Mesothelial cell of epicardium (in vitro differentiated cells): ENCODE data around the gene MRPL17. TPM values are rescaled to one million over a fixed set of nuclear protein-coding genes. Genes with fewer than 3 reads are reported as not detected.

Experiments used
- DNase-seq, 2 experiments: peaks; one replicate each; pipeline ENCODE4 v3.0.0; 2021; ENCODE audit warnings: low spot score in 2 of 2; ENCODE audit not compliant: unreplicated experiment in 2 of 2
- H3K27ac Mint-ChIP-seq: 2 replicates; pipeline ENCODE4 v1.8.0; 2021; ENCODE audit warnings: mixed read lengths
- H3K27me3 Mint-ChIP-seq: 2 replicates; pipeline ENCODE4 v1.8.0; 2021; ENCODE audit warnings: low read depth, mixed read lengths
- H3K36me3 Mint-ChIP-seq: 2 replicates; pipeline ENCODE4 v1.8.0; 2021; ENCODE audit warnings: mixed read lengths
- H3K4me1 Mint-ChIP-seq: 2 replicates; pipeline ENCODE4 v1.8.0; 2021; ENCODE audit warnings: mixed read lengths
- H3K4me3 Mint-ChIP-seq: 2 replicates; pipeline ENCODE4 v1.8.0; 2021; ENCODE audit warnings: mild to moderate bottlenecking, moderate library complexity, mixed read lengths
- H3K9me3 Mint-ChIP-seq: 2 replicates; pipeline ENCODE4 v1.8.0; 2021; ENCODE audit warnings: mixed read lengths
- CTCF ChIP-seq: fragments of 200-600 bp; sonication (generic); IDR thresholded peaks from one replicate; pipeline ENCODE4 v1.5.0; 2021; ENCODE audit warnings: antibody characterized with exemption; ENCODE audit not compliant: unreplicated experiment
- total RNA-seq: library from RNA; stranded (reverse); gene quantifications from 3 replicates; pipeline ENCODE4 v1.2.1, GENCODE V29; 2021

MRPL17 gene
- total RNA-seq, 1 donor from 2014 or later, result 41.6 TPM

GRCh38 chr11:6658647-6659046 lies 24.5 kb downstream of the MRPL17 start:
- H3K4me3 Mint-ChIP-seq, result no peak overlapping the region
- H3K36me3 Mint-ChIP-seq, result no peaks in the 10 kb centered on the region
- no peak for TF ChIP-seq CTCF
- peaks cover 24% of the 10 kb centered on the region for H3K27me3 Mint-ChIP-seq
- H3K9me3 Mint-ChIP-seq, result no peaks in the 10 kb centered on the region
- H3K27ac Mint-ChIP-seq, result no peak overlapping the region
- DNase-seq, result no peak
- H3K4me1 Mint-ChIP-seq, result peaks cover 12% of the 10 kb centered on the region

GRCh38 chr11:6657346-6657745 lies 25.8 kb downstream of the MRPL17 start:
- Mint-ChIP-seq H3K4me3 (peak overlapping the region; percentile 76), H3K36me3 (no peaks in the 10 kb centered on the region), H3K4me1 (peaks cover 12% of the 10 kb centered on the region), H3K9me3 (no peaks in the 10 kb centered on the region), H3K27ac (no peak overlapping the region), H3K27me3 (peaks cover 18% of the 10 kb centered on the region)
- no peak for DNase-seq
- no peak for TF ChIP-seq CTCF

GRCh38 chr11:6656936-6657335 lies 26.2 kb downstream of the MRPL17 start:
- Mint-ChIP-seq H3K9me3 (no peaks in the 10 kb centered on the region), H3K27ac (peak overlapping the region; percentile 83), H3K27me3 (peaks cover 18% of the 10 kb centered on the region), H3K4me3 (peak overlapping the region; percentile 76), H3K4me1 (peaks cover 12% of the 10 kb centered on the region), H3K36me3 (no peaks in the 10 kb centered on the region)
- TF ChIP-seq CTCF, result no peak
- DNase-seq, result no peak

GRCh38 chr11:6656584-6656915 lies 26.6 kb downstream of the MRPL17 start:
- Mint-ChIP-seq H3K9me3 (no peaks in the 10 kb centered on the region), H3K4me3 (peak overlapping the region; percentile 76), H3K36me3 (no peaks in the 10 kb centered on the region), H3K27me3 (peaks cover 18% of the 10 kb centered on the region), H3K4me1 (peaks cover 12% of the 10 kb centered on the region), H3K27ac (peak overlapping the region; percentile 83)
- DNase-seq, result no peak
- no peak for TF ChIP-seq CTCF

- H3K27ac Mint-ChIP-seq, result peak within 1 kb of the TSS; percentile 83
- peak in 1 of 2 experiments; percentile 65 for DNase-seq
- TF ChIP-seq CTCF, result no peak
Observed at GRCh38 chr11:6655790-6656583, 27.2 kb downstream of the MRPL17 start, which contains the start of gene DCHS1. TSS of gene DCHS1 (minus strand) at chr11:6655809. CDS start at chr11:6641613, 14,196 bp downstream.

More at GRCh38 chr11:6655790-6656583, 27.2 kb downstream of the MRPL17 start, which contains the start of gene DCHS1:
- peak within 1 kb of the TSS; percentile 76 for H3K4me3 Mint-ChIP-seq
- no peaks in the 10 kb centered on the region for H3K36me3 Mint-ChIP-seq
- H3K27me3 Mint-ChIP-seq, result peaks cover 18% of the 10 kb centered on the region
- no peaks in the 10 kb centered on the region for H3K9me3 Mint-ChIP-seq
- H3K4me1 Mint-ChIP-seq, result peaks cover 12% of the 10 kb centered on the region
